ENCODE measurements around the gene EXOC3.

DNA sequence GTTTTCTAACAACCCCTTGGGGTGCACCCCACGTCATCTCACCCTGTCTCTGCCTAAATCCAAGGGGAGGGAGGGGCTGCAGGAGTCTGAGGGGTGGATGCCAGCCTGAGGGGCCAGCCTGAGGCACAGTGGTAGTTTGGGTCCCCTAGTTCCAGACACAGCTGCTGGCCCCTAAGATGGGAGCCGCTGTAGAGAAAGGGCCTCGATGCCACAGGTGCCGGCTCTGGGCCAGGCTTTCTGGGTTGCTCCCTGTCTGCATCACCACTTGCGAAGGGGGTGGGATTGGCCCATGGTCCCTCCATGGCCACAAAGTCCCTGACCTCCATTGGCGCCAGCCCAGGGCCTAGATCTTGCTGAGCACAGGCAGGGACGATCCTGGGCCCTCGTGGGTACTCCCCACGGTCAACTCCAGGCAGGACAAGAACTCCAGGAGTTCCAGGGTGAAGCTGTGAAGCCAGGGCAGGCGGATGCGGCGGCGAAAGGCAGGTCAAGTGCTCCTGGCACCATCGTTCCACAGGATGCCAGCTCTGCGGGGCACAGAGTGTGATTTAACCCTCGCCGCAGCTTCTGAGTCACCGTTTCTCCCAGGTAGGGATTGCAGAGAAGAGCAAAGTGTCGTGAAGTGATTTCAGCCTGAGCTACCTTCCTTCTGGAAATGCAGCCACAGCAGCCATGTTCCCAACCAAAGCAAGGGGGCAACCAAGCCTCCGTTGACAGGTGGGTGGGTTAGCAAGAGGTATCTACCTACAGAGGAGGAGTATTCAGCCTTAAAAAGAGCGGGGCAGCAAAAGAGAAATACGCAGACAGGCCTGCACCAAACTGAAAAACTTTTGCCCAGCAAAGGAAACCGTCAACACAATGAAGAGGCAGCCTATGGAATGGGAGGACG lies 41.6 kb upstream of the EXOC3 start:
- TF ChIP-seq YY1 (IDR thresholded peaks at IDR 0.05; ENCODE audit: insufficient read depth, insufficient read length) (no peak), ZNF274 (IDR thresholded peaks at IDR 0.05; ENCODE audit: low read depth, low read length) (no peak), SUZ12 (IDR thresholded peaks at IDR 0.05; ENCODE audit: extremely low read depth, insufficient read depth, insufficient read length) (no peak)

Measured in NT2/D1 (cell line).